ENCODE measurements around the gene MATK.
"Not testable (repeated sequence)": the region's sequence is repeated elsewhere in the genome, so short reads cannot be mapped to it uniquely, and the experiment has no call there.

MATK gene

GRCh38 chr19:3770136-3770999 lies 15.8 kb downstream of the MATK start:
- no peak for DNase-seq

GRCh38 chr19:3769494-3769893 lies 16.7 kb downstream of the MATK start:
- DNase-seq, result no peak

- DNase-seq, result no peak
Measured at GRCh38 chr19:3768748-3769099, 17.5 kb downstream of the MATK start.

GRCh38 chr19:3768015-3768747 lies 18.0 kb downstream of the MATK start:
- no peak for DNase-seq

GRCh38 chr19:3767050-3767449 lies 19.1 kb downstream of the MATK start:
- DNase-seq, result no peak

GRCh38 chr19:3766520-3766919 lies 19.7 kb downstream of the MATK start:
- DNase-seq, result peak; percentile 24 to 32

- DNase-seq, result not testable (repeated sequence)
Measured at GRCh38 chr19:3765757-3766156, 20.4 kb downstream of the MATK start.

GRCh38 chr19:3765121-3765520 lies 21.1 kb downstream of the MATK start:
- no peak for DNase-seq

GRCh38 chr19:3762501-3763459 lies 23.4 kb downstream of the MATK start, which contains the start of gene MRPL54:
Gene MRPL54, plus strand, starts transcription at chr19:3762682. Its CDS starts 19 bp downstream, at chr19:3762701.
- peak; percentile 100 for DNase-seq

GRCh38 chr19:3762130-3762473 lies 24.1 kb downstream of the MATK start:
- no peak for DNase-seq

- DNase-seq, result peak; percentile 94 to 97
Measured at GRCh38 chr19:3761382-3762129, 24.6 kb downstream of the MATK start, which contains the start of gene APBA3. Gene APBA3, minus strand, starts transcription at chr19:3761692. Its CDS starts 1,428 bp downstream, at chr19:3760264.

GRCh38 chr19:3760871-3761361 lies 25.3 kb downstream of the MATK start:
- DNase-seq, result peak in 1 of 2 donors; percentile 56

GRCh38 chr19:3759482-3760254 lies 26.5 kb downstream of the MATK start:
- DNase-seq, result no peak

- DNase-seq, result not testable (repeated sequence)
Measured at GRCh38 chr19:3758297-3758696, 27.9 kb downstream of the MATK start.

GRCh38 chr19:3757705-3758104 lies 28.5 kb downstream of the MATK start:
- DNase-seq, result not testable (repeated sequence)

GRCh38 chr19:3753631-3754410 lies 32.4 kb downstream of the MATK start:
- no peak for DNase-seq

GRCh38 chr19:3752492-3752891 lies 33.7 kb downstream of the MATK start:
- no peak for DNase-seq

GRCh38 chr19:3751236-3751635 lies 34.9 kb downstream of the MATK start:
- DNase-seq, result no peak

- DNase-seq, result no peak
Measured at GRCh38 chr19:3750211-3750610, 36.0 kb downstream of the MATK start.

- DNase-seq, result no peak
Measured at GRCh38 chr19:3748965-3749364, 37.2 kb downstream of the MATK start.
